ENCODE measurements around the gene PXYLP1.

PXYLP1 gene

DNA sequence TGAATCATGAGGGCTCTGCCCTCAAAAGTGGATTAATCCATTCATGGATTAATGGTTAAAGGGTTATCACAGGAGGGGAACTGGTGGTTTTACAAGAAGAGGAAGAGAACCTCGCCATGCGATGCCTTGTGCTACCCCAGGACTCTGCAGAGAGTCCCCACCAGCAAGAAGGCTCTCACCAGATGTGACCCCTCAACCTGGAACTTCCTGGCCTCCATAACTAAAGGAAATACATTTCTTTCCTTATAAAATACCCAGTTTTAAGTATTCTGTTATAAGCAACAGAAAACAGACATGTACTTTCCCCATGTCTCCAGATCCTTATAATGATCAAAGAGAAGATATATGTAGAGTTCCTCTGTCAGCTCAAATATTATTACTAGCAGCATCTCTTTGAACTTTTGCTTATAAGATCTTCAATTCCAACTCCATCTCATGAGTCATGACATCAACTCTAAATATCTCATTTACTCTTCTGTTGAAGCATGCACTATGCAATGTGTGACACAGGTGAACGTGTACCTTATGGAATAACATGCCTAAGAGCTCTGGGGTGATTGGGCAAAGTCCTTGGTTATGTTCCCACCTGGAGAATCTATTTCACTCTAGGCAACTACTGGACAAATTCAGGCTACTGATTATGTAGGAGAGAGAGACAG lies 99.2 kb downstream of the PXYLP1 start:
- DNase-seq: no peak
- peaks cover 14% of the 10 kb centered on the region for H3K27me3 Mint-ChIP-seq (ENCODE audit: low read depth, poor library complexity)
- H3K27ac Mint-ChIP-seq: no peak overlapping the region
- H3K36me3 Mint-ChIP-seq (ENCODE audit: low read depth): no peaks in the 10 kb centered on the region
- no peak overlapping the region for H3K4me3 Mint-ChIP-seq
- TF ChIP-seq, protein P1, sequence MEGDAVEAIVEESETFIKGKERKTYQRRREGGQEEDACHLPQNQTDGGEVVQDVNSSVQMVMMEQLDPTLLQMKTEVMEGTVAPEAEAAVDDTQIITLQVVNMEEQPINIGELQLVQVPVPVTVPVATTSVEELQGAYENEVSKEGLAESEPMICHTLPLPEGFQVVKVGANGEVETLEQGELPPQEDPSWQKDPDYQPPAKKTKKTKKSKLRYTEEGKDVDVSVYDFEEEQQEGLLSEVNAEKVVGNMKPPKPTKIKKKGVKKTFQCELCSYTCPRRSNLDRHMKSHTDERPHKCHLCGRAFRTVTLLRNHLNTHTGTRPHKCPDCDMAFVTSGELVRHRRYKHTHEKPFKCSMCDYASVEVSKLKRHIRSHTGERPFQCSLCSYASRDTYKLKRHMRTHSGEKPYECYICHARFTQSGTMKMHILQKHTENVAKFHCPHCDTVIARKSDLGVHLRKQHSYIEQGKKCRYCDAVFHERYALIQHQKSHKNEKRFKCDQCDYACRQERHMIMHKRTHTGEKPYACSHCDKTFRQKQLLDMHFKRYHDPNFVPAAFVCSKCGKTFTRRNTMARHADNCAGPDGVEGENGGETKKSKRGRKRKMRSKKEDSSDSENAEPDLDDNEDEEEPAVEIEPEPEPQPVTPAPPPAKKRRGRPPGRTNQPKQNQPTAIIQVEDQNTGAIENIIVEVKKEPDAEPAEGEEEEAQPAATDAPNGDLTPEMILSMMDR (IDR thresholded peaks at IDR 0.05): no peak
- no peaks in the 10 kb centered on the region for H3K9me3 Mint-ChIP-seq
- peaks cover 45% of the 10 kb centered on the region for H3K4me1 Mint-ChIP-seq

DNA sequence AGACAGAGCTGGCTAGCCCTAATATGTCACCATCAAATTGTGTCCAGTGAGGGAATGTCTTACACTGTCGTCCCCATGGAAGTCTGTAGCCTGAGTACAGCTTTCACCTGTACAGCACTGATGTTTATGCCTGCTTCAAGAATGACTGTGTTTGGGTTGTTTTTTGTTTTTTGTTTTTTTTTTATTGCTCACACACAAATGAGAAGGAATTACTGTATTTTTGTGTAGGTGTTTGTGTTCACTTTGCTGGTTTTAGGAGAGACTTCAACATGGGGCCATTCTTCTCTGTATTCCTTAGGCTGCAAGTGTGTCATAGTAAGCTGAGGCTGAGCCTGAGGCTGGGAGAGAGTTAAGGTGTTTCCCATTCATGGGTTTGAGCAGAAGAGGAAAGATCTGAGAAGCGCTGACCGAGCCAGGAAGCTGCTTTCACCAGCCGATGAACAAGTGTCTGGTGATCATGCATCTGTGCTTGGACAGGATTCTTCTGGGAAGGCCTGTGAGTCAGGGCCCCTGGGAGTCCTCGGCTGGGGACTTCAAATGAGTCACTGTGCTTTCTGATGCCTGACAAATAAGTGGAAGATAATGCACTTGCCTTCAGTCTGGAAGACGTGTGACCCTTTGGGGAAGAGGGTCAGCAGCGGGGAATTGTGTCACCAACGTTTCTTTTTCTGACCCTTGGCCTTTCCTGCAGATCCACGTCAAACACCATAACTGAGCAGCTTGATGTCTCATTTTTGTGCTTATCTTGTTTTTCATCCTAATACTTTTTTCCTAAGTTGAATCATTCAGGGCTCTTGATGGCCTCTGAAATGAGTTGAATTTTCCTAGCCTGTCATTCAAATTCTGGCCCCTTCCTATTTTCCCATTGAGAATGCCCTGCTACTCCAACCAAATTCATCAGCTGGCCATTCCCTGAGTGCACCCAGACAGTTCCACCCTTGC lies 100.0 kb downstream of the PXYLP1 start:
- TF ChIP-seq, protein P1 (IDR thresholded peaks at IDR 0.05): no peak
- Mint-ChIP-seq H3K4me1 (peaks cover 39% of the 10 kb centered on the region), H3K4me3 (peak overlapping the region; percentile 21), H3K9me3 (no peaks in the 10 kb centered on the region), H3K27me3 (ENCODE audit: low read depth, poor library complexity) (peaks cover 11% of the 10 kb centered on the region), H3K36me3 (ENCODE audit: low read depth) (no peaks in the 10 kb centered on the region), H3K27ac (peak overlapping the region; percentile 57)
- DNase-seq: no peak

DNA sequence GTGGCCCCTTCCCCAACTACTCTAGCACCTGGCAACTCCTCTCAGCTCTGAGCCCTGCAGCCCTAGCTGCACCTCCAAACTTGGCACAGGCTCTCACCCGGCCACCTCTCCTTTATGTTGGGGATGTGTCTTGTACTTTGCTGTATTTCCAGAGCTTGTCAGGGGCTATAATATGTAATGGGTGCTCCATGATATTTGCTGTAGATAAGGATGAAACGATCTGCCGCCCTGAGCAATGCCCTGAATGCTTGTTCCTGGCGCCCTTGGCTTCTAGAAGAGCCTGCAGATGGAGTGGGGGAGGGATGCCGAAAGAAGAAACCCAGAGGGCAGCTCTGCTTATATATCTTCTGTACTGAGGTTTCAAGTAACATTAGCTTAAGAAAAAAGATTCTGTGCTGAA lies 100.8 kb downstream of the PXYLP1 start:
- Mint-ChIP-seq H3K9me3 (no peaks in the 10 kb centered on the region), H3K4me3 (peak overlapping the region; percentile 21), H3K27ac (peak overlapping the region; percentile 57), H3K4me1 (peaks cover 43% of the 10 kb centered on the region), H3K36me3 (ENCODE audit: low read depth) (no peaks in the 10 kb centered on the region), H3K27me3 (ENCODE audit: low read depth, poor library complexity) (peaks cover 11% of the 10 kb centered on the region)
- TF ChIP-seq, protein P1 (IDR thresholded peaks at IDR 0.05): no peak
- no peak for DNase-seq

DNA sequence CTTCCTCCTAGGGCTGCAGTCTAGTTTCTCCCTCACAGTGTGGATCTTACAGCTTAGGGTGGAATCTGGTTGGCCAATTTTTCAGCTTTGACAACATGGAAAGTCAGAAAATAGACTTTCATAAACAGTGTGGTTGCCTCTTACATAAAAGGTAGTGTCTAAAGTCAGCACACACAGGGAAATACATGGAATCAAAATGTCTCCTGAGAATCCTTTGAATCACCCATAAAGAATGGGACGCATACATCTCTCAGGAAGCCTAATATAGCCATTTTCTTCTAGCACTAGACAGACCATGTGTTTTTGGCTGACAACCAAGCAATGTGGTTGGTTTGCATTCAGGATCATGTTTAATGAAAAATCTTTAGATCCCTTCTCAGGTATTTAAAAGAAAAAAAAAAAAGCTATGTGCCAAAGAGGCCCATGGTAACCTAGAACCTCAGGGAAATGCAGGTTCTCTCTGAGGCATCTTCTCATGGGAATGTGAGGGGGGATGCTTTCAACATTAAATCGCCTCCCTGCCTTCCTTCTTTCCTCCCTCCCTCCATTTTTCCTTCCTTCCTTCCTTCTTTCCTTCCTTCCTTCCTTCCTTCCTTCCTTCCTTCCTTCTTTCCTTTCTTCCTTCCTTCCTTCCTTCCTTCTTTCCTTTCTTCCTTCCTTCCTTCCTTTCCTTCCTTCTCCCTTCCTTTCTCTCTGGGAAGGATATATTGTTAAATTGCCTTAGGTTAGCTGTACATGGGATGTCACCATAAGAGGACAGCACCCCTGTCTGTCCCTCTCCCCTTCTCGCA lies 102.4 kb downstream of the PXYLP1 start:
- H3K36me3 Mint-ChIP-seq (ENCODE audit: low read depth): no peaks in the 10 kb centered on the region
- peaks cover 6% of the 10 kb centered on the region for H3K27me3 Mint-ChIP-seq (ENCODE audit: low read depth, poor library complexity)
- peaks cover 2% of the 10 kb centered on the region for H3K9me3 Mint-ChIP-seq
- TF ChIP-seq, protein P1 (IDR thresholded peaks at IDR 0.05): no peak
- no peak for DNase-seq
- H3K4me1 Mint-ChIP-seq: peaks cover 42% of the 10 kb centered on the region
- no peak overlapping the region for H3K4me3 Mint-ChIP-seq
- no peak overlapping the region for H3K27ac Mint-ChIP-seq

DNA sequence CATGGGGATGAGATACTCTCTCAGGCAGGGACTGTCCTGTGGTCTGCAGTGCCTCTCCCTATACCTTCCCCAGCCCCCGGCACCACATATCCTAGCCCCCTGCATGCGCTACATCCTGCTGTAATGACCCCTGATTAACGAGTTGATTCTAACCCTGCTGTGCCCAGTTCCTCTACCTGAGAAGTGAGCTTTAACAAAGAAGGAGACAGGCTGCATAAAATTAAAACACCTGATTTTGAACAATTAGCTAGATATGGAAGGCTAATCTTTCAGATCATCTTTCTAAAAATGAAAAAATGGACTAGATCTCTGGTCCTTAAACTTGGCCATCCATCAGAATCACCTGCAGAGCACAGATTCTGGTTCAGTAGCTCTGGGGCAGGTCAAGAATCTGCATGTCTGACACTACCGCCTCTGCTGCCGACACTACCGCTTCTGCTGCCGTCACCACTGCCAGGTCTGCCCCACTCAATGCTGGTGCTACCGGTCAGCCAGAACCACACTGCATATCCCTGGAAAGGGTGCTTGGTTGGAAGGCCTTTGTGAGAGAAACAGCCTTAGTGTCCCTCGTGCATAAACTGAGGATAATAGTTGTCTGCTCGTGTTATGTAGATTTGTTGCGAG lies 103.1 kb downstream of the PXYLP1 start:
- Mint-ChIP-seq H3K36me3 (ENCODE audit: low read depth) (no peaks in the 10 kb centered on the region), H3K4me1 (peaks cover 37% of the 10 kb centered on the region), H3K4me3 (no peak overlapping the region), H3K27ac (peak overlapping the region; percentile 57), H3K27me3 (ENCODE audit: low read depth, poor library complexity) (peaks cover 6% of the 10 kb centered on the region), H3K9me3 (peaks cover 8% of the 10 kb centered on the region)
- no peak for DNase-seq
- TF ChIP-seq, protein P1 (IDR thresholded peaks at IDR 0.05): no peak
